ENCODE results near the gene NBPF19.
"Not testable (repeated sequence)": the region's sequence is repeated elsewhere in the genome, so short reads cannot be mapped to it uniquely, and the experiment has no call there.

DNA sequence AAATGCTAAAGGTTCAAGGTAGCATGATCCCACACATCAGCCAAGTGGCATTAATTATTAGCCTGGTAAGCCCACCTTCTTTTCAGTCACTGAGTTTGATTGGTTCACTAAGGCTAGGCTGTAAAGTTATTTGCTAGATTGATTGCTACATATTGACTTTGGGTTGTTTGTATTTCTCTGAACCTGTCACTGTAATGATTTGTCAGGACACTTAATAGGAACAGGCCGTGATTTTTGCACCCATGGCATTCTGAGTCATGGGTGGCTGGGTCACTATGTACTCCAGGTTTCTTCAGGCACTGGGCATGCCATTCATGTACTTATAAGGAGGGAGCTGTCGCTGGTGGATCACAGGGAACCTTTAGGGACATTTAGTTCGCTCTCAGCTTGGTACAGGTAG is 46.5 kb upstream of the NBPF19 start:
- TF ChIP-seq, protein P1, sequence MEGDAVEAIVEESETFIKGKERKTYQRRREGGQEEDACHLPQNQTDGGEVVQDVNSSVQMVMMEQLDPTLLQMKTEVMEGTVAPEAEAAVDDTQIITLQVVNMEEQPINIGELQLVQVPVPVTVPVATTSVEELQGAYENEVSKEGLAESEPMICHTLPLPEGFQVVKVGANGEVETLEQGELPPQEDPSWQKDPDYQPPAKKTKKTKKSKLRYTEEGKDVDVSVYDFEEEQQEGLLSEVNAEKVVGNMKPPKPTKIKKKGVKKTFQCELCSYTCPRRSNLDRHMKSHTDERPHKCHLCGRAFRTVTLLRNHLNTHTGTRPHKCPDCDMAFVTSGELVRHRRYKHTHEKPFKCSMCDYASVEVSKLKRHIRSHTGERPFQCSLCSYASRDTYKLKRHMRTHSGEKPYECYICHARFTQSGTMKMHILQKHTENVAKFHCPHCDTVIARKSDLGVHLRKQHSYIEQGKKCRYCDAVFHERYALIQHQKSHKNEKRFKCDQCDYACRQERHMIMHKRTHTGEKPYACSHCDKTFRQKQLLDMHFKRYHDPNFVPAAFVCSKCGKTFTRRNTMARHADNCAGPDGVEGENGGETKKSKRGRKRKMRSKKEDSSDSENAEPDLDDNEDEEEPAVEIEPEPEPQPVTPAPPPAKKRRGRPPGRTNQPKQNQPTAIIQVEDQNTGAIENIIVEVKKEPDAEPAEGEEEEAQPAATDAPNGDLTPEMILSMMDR (IDR thresholded peaks at IDR 0.05): not testable (repeated sequence)
- TF ChIP-seq POLR2A, POLR2AphosphoS5 (IDR thresholded peaks at IDR 0.05): not testable (repeated sequence)
